HepG2 (cell line): ENCODE measurements around the gene SFXN5. TPM values are rescaled to one million over a fixed set of nuclear protein-coding genes. Genes with fewer than 3 reads are reported as not detected.
A peak's percentile ranks its signal among the peaks of the same experiment; 100 is the strongest.

Experiments used
- CBX5 ChIP-seq: sonication (generic); formaldehyde crosslinking; IDR thresholded peaks from 2 replicates; pipeline ENCODE4 v1.4.0; 2020; ENCODE audit warnings: missing genetic modification reagents, borderline replicate concordance
- MAFK ChIP-seq, 2 experiments: IDR thresholded peaks in 1 of 2; conservative IDR thresholded peaks in 1 of 2; 2 replicates each; pipeline ENCODE4 v1.6.1; 2011; ENCODE audit warnings: improper control_type of control experiment in 2 of 2, low read length in 2 of 2
- NPAS2 ChIP-seq: sonication (generic); formaldehyde crosslinking; IDR thresholded peaks from 2 replicates; pipeline ENCODE4 v1.8.0; 2022; ENCODE audit warnings: mild to moderate bottlenecking, missing genetic modification reagents, borderline replicate concordance
- SP4 ChIP-seq: sonication (generic); formaldehyde crosslinking; IDR thresholded peaks from 2 replicates; pipeline ENCODE4 v1.8.1; 2023; ENCODE audit warnings: mild to moderate bottlenecking, missing genetic modification reagents
- TBP ChIP-seq: sonication (generic); formaldehyde crosslinking; IDR thresholded peaks from 2 replicates; pipeline ENCODE4 v1.5.0; 2020; ENCODE audit warnings: missing genetic modification reagents
- ZFX ChIP-seq: sonication (generic); formaldehyde crosslinking; IDR thresholded peaks from 2 replicates; pipeline ENCODE4 v1.4.0; 2020; ENCODE audit warnings: mild to moderate bottlenecking, low read depth, missing genetic modification reagents, moderate library complexity
- ZMYM2 ChIP-seq: sonication (generic); formaldehyde crosslinking; IDR thresholded peaks from 2 replicates; pipeline ENCODE4 v1.8.0; 2022; ENCODE audit warnings: mild to moderate bottlenecking, missing genetic modification reagents
- ZNF335 ChIP-seq: sonication (generic); formaldehyde crosslinking; IDR thresholded peaks from 2 replicates; pipeline ENCODE4 v1.4.0; 2020; ENCODE audit warnings: missing genetic modification reagents
- ZNF83 ChIP-seq: sonication (generic); formaldehyde crosslinking; IDR thresholded peaks from 2 replicates; pipeline ENCODE4 v1.4.0; 2020; ENCODE audit warnings: missing genetic modification reagents, mild to moderate bottlenecking, borderline replicate concordance
- polyA plus RNA-seq, 8 experiments: library from polyadenylated mRNA; depleted of rRNA in 3 of 8; stranded (reverse) in 7 of 8; unstranded in 1 of 8; fragments of >200 nt; fragmentation: Illumina TruSeq in 4 of 8; extraction: Trizol in 4 of 8; gene quantifications; 2 replicates each; pipeline versions ENCODE4 v1.2.1 to v1.2.3, GENCODE V29; 2011 to 2016; ENCODE audit warnings: low read depth in 4 of 8, missing spikeins in 1 of 8, mixed read lengths in 1 of 8; ENCODE audit not compliant: insufficient read depth in 1 of 8
- total RNA-seq, 5 experiments: library from RNA; depleted of rRNA; stranded (reverse); fragments of >200 nt; fragmentation: Illumina TruSeq; extraction: Trizol; gene quantifications; 2 replicates each; pipeline ENCODE4 v1.2.3, GENCODE V29; 2016; ENCODE audit warnings: low read depth in 1 of 5
- TF ChIP-seq, protein P1 (sequence below): sonication (generic); formaldehyde crosslinking; IDR thresholded peaks from 2 replicates; pipeline ENCODE4 v1.5.1; 2020; ENCODE audit warnings: mild to moderate bottlenecking, missing genetic modification reagents, moderate library complexity
- TF ChIP-seq, protein P2 (sequence below), 2 experiments: fragments of 450-650 bp in 1 of 2; sonication (generic) in 1 of 2; formaldehyde crosslinking; IDR thresholded peaks; 2 replicates each; pipeline versions ENCODE4 v1.5.0 to v1.8.0; 2020 to 2022; ENCODE audit warnings: mild to moderate bottlenecking in 1 of 2, missing genetic modification reagents in 1 of 2
- TF ChIP-seq, protein P3 (sequence below): sonication (generic); IDR thresholded peaks from 2 replicates; pipeline ENCODE4 v1.6.1; 2016; ENCODE audit warnings: low read depth, borderline replicate concordance
- TF ChIP-seq, protein P4 (sequence below): sonication (generic); formaldehyde crosslinking; IDR thresholded peaks from 2 replicates; pipeline ENCODE4 v1.5.0; 2020; ENCODE audit warnings: mild to moderate bottlenecking, missing genetic modification reagents
- TF ChIP-seq, protein P5 (sequence below): sonication (generic); formaldehyde crosslinking; IDR thresholded peaks from 2 replicates; pipeline ENCODE4 v1.5.1; 2020; ENCODE audit warnings: mild to moderate bottlenecking, missing genetic modification reagents

SFXN5 gene
- total and polyA plus RNA-seq, 2 of the 13 experiments (the other 11 are each of a cell fraction or from before 2014, with no cell fraction given) = 34.9 to 37.4 TPM

DNA sequence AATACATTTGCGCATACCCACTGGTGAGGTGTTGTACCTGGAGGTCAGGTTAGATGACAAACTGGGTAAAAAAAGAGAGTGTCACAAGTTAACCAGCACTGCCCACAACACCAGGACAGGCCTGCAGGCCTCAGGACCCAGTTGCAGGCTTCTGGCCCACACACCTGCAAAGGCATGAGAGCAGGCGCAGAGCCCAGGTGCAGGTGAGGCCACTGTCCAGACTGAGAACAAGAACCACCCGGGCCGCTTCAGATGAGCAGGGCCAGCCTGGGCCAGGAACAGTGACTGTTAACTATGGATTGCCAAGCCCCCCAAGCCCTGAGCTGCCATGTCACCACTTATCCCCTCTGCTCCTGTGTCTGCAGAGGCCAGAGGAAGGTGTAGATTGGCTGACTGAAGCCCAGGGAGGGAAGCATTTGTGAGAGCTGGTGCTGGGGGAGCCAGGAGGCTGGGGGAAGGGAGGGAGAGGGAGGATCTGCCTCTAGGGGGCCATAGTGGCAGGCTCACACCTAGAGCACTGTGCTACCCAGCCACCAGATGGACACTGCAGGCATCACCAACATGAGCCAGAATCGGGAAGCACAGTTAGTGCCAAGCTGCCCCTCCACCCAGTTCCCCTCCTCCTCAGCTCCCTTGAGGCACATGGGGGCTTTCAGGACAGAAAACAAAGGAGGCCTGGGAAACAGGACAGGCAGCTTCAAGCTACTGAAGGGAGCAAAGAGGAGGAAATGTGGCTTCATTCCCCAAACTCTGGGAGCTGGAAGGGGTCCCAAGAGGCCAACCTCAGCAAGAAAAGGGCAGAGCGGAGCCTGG lies 35.4 kb downstream of the SFXN5 start (continued):
- TF ChIP-seq, protein P1, sequence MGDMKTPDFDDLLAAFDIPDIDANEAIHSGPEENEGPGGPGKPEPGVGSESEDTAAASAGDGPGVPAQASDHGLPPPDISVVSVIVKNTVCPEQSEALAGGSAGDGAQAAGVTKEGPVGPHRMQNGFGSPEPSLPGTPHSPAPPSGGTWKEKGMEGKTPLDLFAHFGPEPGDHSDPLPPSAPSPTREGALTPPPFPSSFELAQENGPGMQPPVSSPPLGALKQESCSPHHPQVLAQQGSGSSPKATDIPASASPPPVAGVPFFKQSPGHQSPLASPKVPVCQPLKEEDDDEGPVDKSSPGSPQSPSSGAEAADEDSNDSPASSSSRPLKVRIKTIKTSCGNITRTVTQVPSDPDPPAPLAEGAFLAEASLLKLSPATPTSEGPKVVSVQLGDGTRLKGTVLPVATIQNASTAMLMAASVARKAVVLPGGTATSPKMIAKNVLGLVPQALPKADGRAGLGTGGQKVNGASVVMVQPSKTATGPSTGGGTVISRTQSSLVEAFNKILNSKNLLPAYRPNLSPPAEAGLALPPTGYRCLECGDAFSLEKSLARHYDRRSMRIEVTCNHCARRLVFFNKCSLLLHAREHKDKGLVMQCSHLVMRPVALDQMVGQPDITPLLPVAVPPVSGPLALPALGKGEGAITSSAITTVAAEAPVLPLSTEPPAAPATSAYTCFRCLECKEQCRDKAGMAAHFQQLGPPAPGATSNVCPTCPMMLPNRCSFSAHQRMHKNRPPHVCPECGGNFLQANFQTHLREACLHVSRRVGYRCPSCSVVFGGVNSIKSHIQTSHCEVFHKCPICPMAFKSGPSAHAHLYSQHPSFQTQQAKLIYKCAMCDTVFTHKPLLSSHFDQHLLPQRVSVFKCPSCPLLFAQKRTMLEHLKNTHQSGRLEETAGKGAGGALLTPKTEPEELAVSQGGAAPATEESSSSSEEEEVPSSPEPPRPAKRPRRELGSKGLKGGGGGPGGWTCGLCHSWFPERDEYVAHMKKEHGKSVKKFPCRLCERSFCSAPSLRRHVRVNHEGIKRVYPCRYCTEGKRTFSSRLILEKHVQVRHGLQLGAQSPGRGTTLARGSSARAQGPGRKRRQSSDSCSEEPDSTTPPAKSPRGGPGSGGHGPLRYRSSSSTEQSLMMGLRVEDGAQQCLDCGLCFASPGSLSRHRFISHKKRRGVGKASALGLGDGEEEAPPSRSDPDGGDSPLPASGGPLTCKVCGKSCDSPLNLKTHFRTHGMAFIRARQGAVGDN (CRISPR knock-in tag) = peak; percentile 73
- TF ChIP-seq, protein P2, sequence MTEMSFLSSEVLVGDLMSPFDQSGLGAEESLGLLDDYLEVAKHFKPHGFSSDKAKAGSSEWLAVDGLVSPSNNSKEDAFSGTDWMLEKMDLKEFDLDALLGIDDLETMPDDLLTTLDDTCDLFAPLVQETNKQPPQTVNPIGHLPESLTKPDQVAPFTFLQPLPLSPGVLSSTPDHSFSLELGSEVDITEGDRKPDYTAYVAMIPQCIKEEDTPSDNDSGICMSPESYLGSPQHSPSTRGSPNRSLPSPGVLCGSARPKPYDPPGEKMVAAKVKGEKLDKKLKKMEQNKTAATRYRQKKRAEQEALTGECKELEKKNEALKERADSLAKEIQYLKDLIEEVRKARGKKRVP (CRISPR knock-in tag; IDR thresholded peaks at IDR 0.05) = no peak
- TF ChIP-seq SP4 (CRISPR knock-in tag) (no peak), TBP (CRISPR knock-in tag) (no peak), ZFX (CRISPR knock-in tag) (peak; percentile 5; the same call in 1 of the 2 replicates), ZNF83 (CRISPR knock-in tag) (no peak), CBX5 (no peak), ZNF335 (no peak), NPAS2 (no peak), MAFK (conservative IDR thresholded peaks at IDR 0.05 in 1 of 2, IDR thresholded peaks at IDR 0.05 in 1 of 2; ENCODE audit: low read length in 2 of 2) (no peak), ZMYM2 (CRISPR knock-in tag) (no peak)
- TF ChIP-seq, protein P3, sequence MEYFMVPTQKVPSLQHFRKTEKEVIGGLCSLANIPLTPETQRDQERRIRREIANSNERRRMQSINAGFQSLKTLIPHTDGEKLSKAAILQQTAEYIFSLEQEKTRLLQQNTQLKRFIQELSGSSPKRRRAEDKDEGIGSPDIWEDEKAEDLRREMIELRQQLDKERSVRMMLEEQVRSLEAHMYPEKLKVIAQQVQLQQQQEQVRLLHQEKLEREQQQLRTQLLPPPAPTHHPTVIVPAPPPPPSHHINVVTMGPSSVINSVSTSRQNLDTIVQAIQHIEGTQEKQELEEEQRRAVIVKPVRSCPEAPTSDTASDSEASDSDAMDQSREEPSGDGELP = no peak
- TF ChIP-seq, protein P4, sequence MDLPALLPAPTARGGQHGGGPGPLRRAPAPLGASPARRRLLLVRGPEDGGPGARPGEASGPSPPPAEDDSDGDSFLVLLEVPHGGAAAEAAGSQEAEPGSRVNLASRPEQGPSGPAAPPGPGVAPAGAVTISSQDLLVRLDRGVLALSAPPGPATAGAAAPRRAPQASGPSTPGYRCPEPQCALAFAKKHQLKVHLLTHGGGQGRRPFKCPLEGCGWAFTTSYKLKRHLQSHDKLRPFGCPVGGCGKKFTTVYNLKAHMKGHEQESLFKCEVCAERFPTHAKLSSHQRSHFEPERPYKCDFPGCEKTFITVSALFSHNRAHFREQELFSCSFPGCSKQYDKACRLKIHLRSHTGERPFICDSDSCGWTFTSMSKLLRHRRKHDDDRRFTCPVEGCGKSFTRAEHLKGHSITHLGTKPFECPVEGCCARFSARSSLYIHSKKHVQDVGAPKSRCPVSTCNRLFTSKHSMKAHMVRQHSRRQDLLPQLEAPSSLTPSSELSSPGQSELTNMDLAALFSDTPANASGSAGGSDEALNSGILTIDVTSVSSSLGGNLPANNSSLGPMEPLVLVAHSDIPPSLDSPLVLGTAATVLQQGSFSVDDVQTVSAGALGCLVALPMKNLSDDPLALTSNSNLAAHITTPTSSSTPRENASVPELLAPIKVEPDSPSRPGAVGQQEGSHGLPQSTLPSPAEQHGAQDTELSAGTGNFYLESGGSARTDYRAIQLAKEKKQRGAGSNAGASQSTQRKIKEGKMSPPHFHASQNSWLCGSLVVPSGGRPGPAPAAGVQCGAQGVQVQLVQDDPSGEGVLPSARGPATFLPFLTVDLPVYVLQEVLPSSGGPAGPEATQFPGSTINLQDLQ (CRISPR knock-in tag) = no peak
- TF ChIP-seq, protein P5, sequence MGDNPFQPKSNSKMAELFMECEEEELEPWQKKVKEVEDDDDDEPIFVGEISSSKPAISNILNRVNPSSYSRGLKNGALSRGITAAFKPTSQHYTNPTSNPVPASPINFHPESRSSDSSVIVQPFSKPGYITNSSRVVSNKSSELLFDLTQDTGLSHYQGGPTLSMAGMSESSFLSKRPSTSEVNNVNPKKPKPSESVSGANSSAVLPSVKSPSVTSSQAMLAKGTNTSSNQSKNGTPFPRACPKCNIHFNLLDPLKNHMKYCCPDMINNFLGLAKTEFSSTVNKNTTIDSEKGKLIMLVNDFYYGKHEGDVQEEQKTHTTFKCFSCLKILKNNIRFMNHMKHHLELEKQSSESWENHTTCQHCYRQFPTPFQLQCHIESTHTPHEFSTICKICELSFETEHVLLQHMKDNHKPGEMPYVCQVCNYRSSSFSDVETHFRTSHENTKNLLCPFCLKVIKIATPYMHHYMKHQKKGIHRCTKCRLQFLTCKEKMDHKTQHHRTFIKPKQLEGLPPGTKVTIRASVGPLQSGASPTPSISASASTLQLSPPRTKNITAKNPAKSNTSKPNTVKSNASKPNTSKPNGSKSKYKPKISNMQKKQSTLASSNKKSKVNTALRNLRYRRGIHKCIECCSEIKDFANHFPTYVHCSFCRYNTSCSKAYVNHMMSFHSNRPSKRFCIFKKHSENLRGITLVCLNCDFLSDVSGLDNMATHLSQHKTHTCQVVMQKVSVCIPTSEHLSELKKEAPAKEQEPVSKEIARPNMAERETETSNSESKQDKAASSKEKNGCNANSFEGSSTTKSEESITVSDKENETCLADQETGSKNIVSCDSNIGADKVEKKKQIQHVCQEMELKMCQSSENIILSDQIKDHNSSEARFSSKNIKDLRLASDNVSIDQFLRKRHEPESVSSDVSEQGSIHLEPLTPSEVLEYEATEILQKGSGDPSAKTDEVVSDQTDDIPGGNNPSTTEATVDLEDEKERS (CRISPR knock-in tag) = no peak
